H9 (cell line): ENCODE measurements around the gene WIPI1. TPM values are rescaled to one million over a fixed set of nuclear protein-coding genes. Genes with fewer than 3 reads are reported as not detected.

Experiments used
- DNase-seq: peaks from one replicate; pipeline ENCODE4 v3.0.0-alpha.2; 2017
- H2AFZ ChIP-seq: one replicate; pipeline ENCODE4 v1.6.1; 2013; ENCODE audit warnings: mild to moderate bottlenecking, low read length, control low read depth, moderate library complexity
- H2AK5ac ChIP-seq: 2 replicates; pipeline ENCODE4 v1.6.1; 2013; ENCODE audit warnings: low read length, control low read depth, mixed read lengths; ENCODE audit not compliant: insufficient read length
- H2BK120ac ChIP-seq: one replicate; pipeline ENCODE4 v1.6.1; 2013; ENCODE audit warnings: low read depth, mild to moderate bottlenecking, low read length, control low read depth, inconsistent platforms; ENCODE audit not compliant: poor library complexity, severe bottlenecking
- H2BK12ac ChIP-seq: 2 replicates; pipeline ENCODE4 v1.6.1; 2013; ENCODE audit warnings: low read length, control low read depth, mixed read lengths, low read depth; ENCODE audit not compliant: insufficient read length
- H2BK15ac ChIP-seq: 2 replicates; pipeline ENCODE4 v1.6.1; 2013; ENCODE audit warnings: low read depth, low read length, control low read depth
- H2BK20ac ChIP-seq: one replicate; pipeline ENCODE4 v1.6.1; 2013; ENCODE audit warnings: low read depth, mild to moderate bottlenecking, low read length, control low read depth, inconsistent platforms; ENCODE audit not compliant: poor library complexity, severe bottlenecking
- H2BK5ac ChIP-seq: 2 replicates; pipeline ENCODE4 v1.6.1; 2013; ENCODE audit warnings: low read length, control low read depth, mixed read lengths; ENCODE audit not compliant: insufficient read length
- H3K14ac ChIP-seq: 2 replicates; pipeline ENCODE4 v1.6.1; 2013; ENCODE audit warnings: low read length, control low read depth; ENCODE audit not compliant: insufficient read depth
- H3K18ac ChIP-seq: 2 replicates; pipeline ENCODE4 v1.6.1; 2013; ENCODE audit warnings: low read depth, mild to moderate bottlenecking, mixed read lengths, low read length, control low read depth; ENCODE audit not compliant: insufficient read length
- H3K23ac ChIP-seq: 2 replicates; pipeline ENCODE4 v1.6.1; 2013; ENCODE audit warnings: low read length, control low read depth, mixed read lengths, low read depth; ENCODE audit not compliant: insufficient read length
- H3K23me2 ChIP-seq: 2 replicates; pipeline ENCODE4 v1.6.1; 2013; ENCODE audit warnings: low read depth, mild to moderate bottlenecking, mixed read lengths, low read length, control low read depth; ENCODE audit not compliant: insufficient read length, poor library complexity, severe bottlenecking
- H3K27ac ChIP-seq: 2 replicates; pipeline ENCODE4 v1.5.1; 2013; ENCODE audit warnings: low read length, control low read depth, mixed read lengths, low read depth; ENCODE audit not compliant: insufficient read length
- H3K27me3 ChIP-seq: 2 replicates; pipeline ENCODE4 v1.6.1; 2013; ENCODE audit warnings: low read length, control low read depth, inconsistent platforms; ENCODE audit not compliant: insufficient read depth
- H3K4ac ChIP-seq: 2 replicates; pipeline ENCODE4 v1.6.1; 2013; ENCODE audit warnings: low read depth, mild to moderate bottlenecking, control low read depth, inconsistent platforms, low read length, moderate library complexity
- H3K4me1 ChIP-seq: 2 replicates; pipeline ENCODE4 v1.6.1; 2013; ENCODE audit warnings: low read length, control low read depth, inconsistent platforms; ENCODE audit not compliant: insufficient read depth
- H3K4me2 ChIP-seq: 2 replicates; pipeline ENCODE4 v1.6.1; 2013; ENCODE audit warnings: low read length, control low read depth, mixed read lengths; ENCODE audit not compliant: insufficient read length, insufficient read depth
- H3K56ac ChIP-seq: 2 replicates; pipeline ENCODE4 v1.6.1; 2013; ENCODE audit warnings: low read depth, mild to moderate bottlenecking, mixed read lengths, low read length, control low read depth; ENCODE audit not compliant: insufficient read length
- H3K79me1 ChIP-seq: 2 replicates; pipeline ENCODE4 v1.6.1; 2013; ENCODE audit warnings: low read depth, mild to moderate bottlenecking, moderate library complexity, low read length, control low read depth, inconsistent platforms; ENCODE audit not compliant: insufficient read depth, poor library complexity, severe bottlenecking
- H3K79me2 ChIP-seq: 2 replicates; pipeline ENCODE4 v1.6.1; 2013; ENCODE audit warnings: low read length, control low read depth, inconsistent platforms; ENCODE audit not compliant: insufficient read depth
- H3K9ac ChIP-seq: 2 replicates; pipeline ENCODE4 v1.6.1; 2013; ENCODE audit warnings: low read length, control low read depth, mixed read lengths; ENCODE audit not compliant: insufficient read length; ENCODE audit errors: extremely low read depth
- H3K9me3 ChIP-seq: one replicate; pipeline ENCODE4 v1.6.1; 2013; ENCODE audit warnings: low read depth, low read length, inconsistent platforms; ENCODE audit not compliant: control insufficient read depth
- H3T11ph ChIP-seq: one replicate; pipeline ENCODE4 v1.6.1; 2013; ENCODE audit warnings: mild to moderate bottlenecking, low read length, control low read depth, inconsistent platforms
- H4K20me1 ChIP-seq: one replicate; pipeline ENCODE4 v1.6.1; 2013; ENCODE audit not compliant: control insufficient read depth, insufficient read length, insufficient read depth
- H4K5ac ChIP-seq: 2 replicates; pipeline ENCODE4 v1.6.1; 2013; ENCODE audit warnings: low read depth, mild to moderate bottlenecking, mixed read lengths, low read length, control low read depth; ENCODE audit not compliant: insufficient read length
- H4K8ac ChIP-seq: replicated peaks from 2 replicates; pipeline ENCODE4 v1.6.1; 2013; ENCODE audit warnings: low read length, control low read depth, mixed read lengths, low read depth; ENCODE audit not compliant: insufficient read length
- H4K91ac ChIP-seq: 2 replicates; pipeline ENCODE4 v1.6.1; 2013; ENCODE audit warnings: low read depth, mild to moderate bottlenecking, moderate library complexity, mixed read lengths, low read length, control low read depth; ENCODE audit not compliant: insufficient read length
- H3K27ac Mint-ChIP-seq, 3 experiments: 2 replicates in 2 of 3; 3 replicates in 1 of 3; pipeline ENCODE4 v1.8.0; 2020 to 2021; ENCODE audit warnings: mixed read lengths in 3 of 3, mild to moderate bottlenecking in 1 of 3, moderate library complexity in 1 of 3
- H3K27me3 Mint-ChIP-seq: 2 replicates; pipeline ENCODE4 v1.8.0; 2021; ENCODE audit warnings: low read depth, mild to moderate bottlenecking, moderate library complexity, mixed read lengths
- H3K36me3 Mint-ChIP-seq, 3 experiments: 2 replicates in 2 of 3; 3 replicates in 1 of 3; pipeline ENCODE4 v1.8.0; 2020 to 2021; ENCODE audit warnings: low read depth in 3 of 3, mixed read lengths in 3 of 3; ENCODE audit not compliant: insufficient read depth in 1 of 3
- H3K4me1 Mint-ChIP-seq, 2 experiments: 2 replicates each; pipeline ENCODE4 v1.8.0; 2020; ENCODE audit warnings: mixed read lengths in 2 of 2
- H3K4me3 Mint-ChIP-seq, 2 experiments: 2 replicates in 1 of 2; 3 replicates in 1 of 2; pipeline ENCODE4 v1.8.0; 2020 to 2021; ENCODE audit warnings: mild to moderate bottlenecking in 2 of 2, mixed read lengths in 2 of 2, moderate library complexity in 1 of 2
- H3K9me3 Mint-ChIP-seq, 2 experiments: 2 replicates in 1 of 2; 3 replicates in 1 of 2; pipeline ENCODE4 v1.8.0; 2020; ENCODE audit warnings: mild to moderate bottlenecking in 2 of 2, mixed read lengths in 2 of 2, moderate library complexity in 1 of 2
- CTCF ChIP-seq: fragments of 200-600 bp; sonication (generic); conservative IDR thresholded peaks from 3 replicates; pipeline ENCODE4 v1.8.0; 2021; ENCODE audit warnings: antibody characterized with exemption, mild to moderate bottlenecking
- WGBS: extraction: QIAGEN DNeasy Blood & Tissue Kit; methylation state at CpG from one replicate; pipeline ENCODE4 v1.1.7; 2013; ENCODE audit warnings: missing lambda C conversion rate, low lambda C conversion rate, mixed read lengths; ENCODE audit not compliant: insufficient read length; ENCODE audit errors: extremely low coverage; 5-methylcytosine and 5-hydroxymethylcytosine counted together
- total RNA-seq: library from RNA; stranded (reverse); gene quantifications from 2 replicates; pipeline ENCODE4 v1.2.1, GENCODE V29; 2021

WIPI1 gene
- total RNA-seq, 1 experiment from 2014 or later = 15.4 TPM

DNA sequence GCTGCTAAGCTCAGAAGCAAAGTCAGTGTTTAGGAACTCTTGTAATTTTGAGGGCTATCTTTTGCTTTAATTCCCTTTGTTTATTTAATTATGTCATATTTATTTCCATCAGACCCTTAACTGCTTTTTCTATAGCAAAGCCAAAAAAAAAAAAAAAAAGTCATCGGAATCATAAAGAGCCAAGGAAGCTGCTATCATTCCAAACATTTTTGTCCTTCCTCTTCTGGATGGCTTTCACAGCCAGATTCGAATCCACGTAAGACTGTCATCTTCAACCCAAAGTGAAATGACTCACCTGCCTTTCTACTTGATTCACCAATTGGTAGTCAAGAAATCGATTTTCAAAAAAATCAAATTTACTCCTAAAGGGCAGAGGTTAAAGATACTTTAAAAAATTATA is 38.4 kb downstream of the WIPI1 start:
- no CpG with 5 or more reads among the region's 4 CpGs for WGBS
- no peak overlapping the region for H3K9ac ChIP-seq
- Mint-ChIP-seq H3K4me1 (peaks cover 17 to 18% of the 10 kb centered on the region in 2 experiments), H3K36me3 (peaks cover 32 to 58% (median 33%) of the 10 kb centered on the region in 3 experiments), H3K9me3 (peaks cover 38 to 45% of the 10 kb centered on the region in 2 experiments), H3K27ac (no peak overlapping the region), H3K27me3 (peaks cover 12% of the 10 kb centered on the region), H3K4me3 (no peak overlapping the region)
- H3K23ac ChIP-seq = no peak overlapping the region
- H4K8ac ChIP-seq = no peak overlapping the region
- no peak overlapping the region for H2AFZ ChIP-seq
- no peak overlapping the region for H3T11ph ChIP-seq
- no peak overlapping the region for H2BK12ac ChIP-seq
- H3K56ac ChIP-seq = no peak overlapping the region
- H4K5ac ChIP-seq = no peak overlapping the region
- H3K23me2 ChIP-seq = no peaks in the 10 kb centered on the region
- H3K79me2 ChIP-seq = no peaks in the 10 kb centered on the region
- H2BK20ac ChIP-seq = no peak overlapping the region
- no peak overlapping the region for H3K14ac ChIP-seq
- no peak overlapping the region for H2BK120ac ChIP-seq
- no peaks in the 10 kb centered on the region for H3K9me3 ChIP-seq
- H2AK5ac ChIP-seq = no peak overlapping the region
- H2BK5ac ChIP-seq = no peak overlapping the region
- no peak overlapping the region for H3K4ac ChIP-seq
- H3K27ac ChIP-seq = no peak overlapping the region
- H3K4me1 ChIP-seq = no peaks in the 10 kb centered on the region
- no peak overlapping the region for H2BK15ac ChIP-seq
- H3K79me1 ChIP-seq = no peaks in the 10 kb centered on the region
- H4K20me1 ChIP-seq = no peaks in the 10 kb centered on the region
- DNase-seq = no peak
- H3K4me2 ChIP-seq = no peak overlapping the region
- no peak overlapping the region for H3K18ac ChIP-seq
- no peaks in the 10 kb centered on the region for H3K27me3 ChIP-seq
- TF ChIP-seq CTCF = no peak
- no peak overlapping the region for H4K91ac ChIP-seq
